Pons (tissue), 1 donor: ENCODE data around the gene PCDHGB3.
"Not testable (repeated sequence)": the region's sequence is repeated elsewhere in the genome, so short reads cannot be mapped to it uniquely, and the experiment has no call there.

ENCODE experiments used
- DNase-seq: peaks from one replicate; pipeline ENCODE4 v3.0.0-alpha.2; 2016; ENCODE audit warnings: low spot score

Gene PCDHGB3

DNA sequence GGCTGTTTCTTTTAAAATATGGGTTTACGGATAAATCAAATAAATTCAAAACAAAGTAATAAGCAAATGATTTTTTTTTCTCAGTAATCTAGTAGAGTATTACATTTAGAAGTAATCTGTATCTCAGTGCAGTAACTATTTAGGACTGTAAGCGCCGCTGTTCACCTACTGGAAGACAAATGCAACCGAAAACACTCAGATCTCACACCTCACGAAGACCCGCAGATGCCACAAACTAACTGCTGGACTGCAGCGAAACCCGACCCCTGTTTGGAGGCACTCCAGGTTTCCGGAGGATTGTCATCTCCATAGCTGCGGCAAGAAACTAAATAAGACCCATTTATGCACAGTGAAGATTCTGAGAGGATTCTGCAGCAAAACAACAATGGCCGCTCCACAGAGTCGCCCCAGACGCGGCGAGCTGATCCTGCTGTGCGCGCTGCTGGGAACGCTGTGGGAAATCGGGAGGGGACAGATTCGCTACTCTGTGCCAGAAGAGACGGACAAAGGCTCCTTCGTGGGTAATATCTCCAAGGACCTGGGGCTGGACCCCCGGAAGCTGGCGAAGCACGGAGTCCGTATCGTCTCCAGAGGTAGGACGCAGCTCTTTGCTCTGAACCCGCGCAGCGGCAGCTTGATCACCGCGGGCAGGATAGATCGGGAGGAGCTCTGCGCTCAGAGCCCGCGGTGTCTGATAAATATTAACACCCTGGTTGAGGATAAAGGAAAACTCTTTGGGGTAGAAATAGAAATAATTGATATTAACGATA is 22.6 kb downstream of the PCDHGB3 start, which contains the start of gene PCDHGA8:
TSS of gene PCDHGA8 (plus strand) at position 205 of the 770 bp plus-strand sequence. CDS start at position 386, 181 bp downstream.
- DNase-seq, result no peak

DNA sequence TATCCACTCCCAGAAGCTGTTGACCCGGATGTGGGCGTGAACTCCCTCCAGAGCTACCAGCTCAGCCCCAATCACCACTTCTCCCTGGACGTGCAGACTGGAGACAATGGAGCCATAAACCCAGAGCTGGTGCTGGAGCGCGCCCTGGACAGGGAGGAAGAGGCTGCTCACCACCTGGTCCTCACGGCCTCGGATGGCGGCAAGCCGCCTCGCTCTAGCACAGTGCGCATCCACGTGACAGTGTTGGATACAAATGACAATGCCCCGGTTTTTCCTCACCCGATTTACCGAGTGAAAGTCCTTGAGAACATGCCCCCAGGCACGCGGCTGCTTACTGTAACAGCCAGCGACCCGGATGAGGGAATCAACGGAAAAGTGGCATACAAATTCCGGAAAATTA is 23.2 kb downstream of the PCDHGB3 start:
- no peak for DNase-seq

DNA sequence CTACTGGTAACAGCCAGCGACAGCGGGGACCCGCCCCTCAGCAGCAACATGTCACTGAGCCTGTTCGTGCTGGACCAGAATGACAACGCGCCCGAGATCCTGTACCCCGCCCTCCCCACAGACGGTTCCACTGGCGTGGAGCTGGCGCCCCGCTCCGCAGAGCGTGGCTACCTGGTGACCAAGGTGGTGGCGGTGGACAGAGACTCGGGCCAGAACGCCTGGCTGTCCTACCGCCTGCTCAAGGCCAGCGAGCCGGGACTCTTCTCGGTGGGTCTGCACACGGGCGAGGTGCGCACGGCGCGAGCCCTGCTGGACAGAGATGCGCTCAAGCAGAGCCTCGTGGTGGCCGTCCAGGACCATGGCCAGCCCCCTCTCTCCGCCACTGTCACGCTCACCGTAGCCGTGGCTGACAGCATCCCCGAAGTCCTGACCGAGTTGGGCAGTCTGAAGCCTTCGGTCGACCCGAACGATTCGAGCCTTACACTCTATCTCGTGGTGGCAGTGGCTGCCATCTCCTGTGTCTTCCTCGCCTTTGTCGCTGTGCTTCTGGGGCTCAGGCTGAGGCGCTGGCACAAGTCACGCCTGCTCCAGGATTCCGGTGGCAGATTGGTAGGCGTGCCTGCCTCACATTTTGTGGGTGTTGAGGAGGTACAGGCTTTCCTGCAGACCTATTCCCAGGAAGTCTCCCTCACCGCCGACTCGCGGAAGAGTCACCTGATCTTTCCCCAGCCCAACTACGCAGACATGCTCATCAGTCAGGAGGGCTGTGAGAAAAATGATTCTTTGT is 24.6 kb downstream of the PCDHGB3 start:
- DNase-seq, result not testable (repeated sequence)

DNA sequence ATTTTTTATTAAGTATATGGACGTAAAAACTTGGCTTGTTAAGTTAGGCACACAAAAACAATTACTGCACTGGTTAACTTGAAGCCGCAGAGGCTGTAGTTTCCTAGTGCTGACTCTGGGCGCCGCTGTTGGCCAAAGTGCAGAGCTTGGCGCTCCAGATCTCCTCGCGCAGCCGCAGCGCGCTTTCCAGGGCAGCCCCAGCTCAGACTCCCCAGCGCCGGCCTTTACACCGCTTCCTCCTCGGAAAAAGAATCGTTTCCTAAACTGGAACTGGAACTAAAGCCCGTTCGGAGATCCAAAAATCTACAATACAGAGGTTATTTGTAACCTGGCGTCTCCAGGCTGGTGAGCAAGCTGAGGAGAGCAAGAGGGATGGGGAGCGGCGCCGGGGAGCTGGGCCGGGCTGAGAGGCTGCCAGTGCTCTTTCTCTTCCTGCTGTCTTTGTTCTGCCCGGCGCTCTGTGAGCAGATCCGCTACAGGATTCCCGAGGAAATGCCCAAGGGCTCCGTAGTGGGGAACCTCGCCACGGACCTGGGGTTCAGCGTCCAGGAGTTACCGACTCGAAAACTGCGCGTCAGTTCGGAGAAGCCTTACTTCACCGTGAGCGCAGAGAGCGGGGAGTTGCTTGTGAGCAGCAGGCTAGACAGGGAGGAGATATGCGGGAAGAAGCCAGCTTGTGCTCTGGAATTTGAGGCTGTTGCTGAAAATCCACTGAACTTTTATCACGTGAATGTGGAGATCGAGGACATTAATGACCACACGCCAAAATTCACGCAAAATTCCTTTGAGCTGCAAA is 27.9 kb downstream of the PCDHGB3 start, which contains the start of gene PCDHGB5:
TSS of gene PCDHGB5 (plus strand) at position 192 of the 796 bp plus-strand sequence. CDS start at position 373, 181 bp downstream.
- DNase-seq, result not testable (repeated sequence)

DNA sequence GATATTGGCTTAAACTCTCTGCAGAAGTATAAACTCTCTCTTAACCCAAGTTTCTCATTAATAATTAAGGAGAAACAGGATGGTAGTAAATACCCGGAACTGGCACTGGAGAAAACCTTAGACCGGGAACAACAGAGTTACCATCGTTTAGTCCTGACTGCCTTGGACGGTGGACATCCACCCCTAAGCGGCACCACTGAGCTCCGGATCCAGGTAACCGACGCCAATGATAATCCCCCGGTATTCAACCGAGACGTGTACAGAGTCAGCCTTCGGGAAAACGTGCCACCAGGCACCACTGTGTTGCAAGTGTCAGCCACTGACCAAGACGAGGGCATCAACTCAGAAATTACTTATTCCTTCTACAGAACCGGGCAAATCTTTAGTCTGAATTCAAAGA is 28.6 kb downstream of the PCDHGB3 start:
- no peak for DNase-seq

DNA sequence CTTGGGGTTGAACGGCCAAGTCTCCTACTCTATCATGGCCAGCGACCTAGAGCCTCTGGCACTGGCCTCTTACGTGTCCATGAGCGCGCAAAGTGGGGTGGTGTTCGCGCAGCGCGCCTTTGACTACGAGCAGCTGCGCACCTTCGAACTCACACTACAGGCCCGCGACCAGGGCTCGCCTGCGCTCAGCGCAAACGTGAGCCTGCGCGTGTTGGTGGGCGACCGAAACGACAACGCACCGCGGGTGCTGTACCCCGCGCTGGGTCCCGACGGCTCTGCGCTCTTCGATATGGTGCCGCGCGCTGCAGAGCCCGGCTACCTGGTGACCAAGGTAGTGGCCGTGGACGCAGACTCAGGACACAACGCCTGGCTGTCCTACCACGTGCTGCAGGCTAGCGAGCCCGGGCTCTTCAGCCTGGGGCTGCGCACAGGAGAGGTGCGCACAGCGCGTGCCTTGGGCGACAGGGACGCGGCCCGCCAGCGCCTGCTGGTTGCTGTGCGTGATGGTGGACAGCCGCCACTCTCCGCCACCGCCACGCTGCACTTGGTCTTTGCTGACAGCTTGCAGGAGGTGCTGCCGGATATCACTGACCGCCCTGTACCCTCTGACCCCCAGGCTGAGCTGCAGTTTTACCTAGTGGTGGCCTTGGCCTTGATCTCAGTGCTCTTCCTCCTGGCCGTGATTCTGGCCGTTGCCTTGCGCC is 29.7 kb downstream of the PCDHGB3 start:
- no peak for DNase-seq

DNA sequence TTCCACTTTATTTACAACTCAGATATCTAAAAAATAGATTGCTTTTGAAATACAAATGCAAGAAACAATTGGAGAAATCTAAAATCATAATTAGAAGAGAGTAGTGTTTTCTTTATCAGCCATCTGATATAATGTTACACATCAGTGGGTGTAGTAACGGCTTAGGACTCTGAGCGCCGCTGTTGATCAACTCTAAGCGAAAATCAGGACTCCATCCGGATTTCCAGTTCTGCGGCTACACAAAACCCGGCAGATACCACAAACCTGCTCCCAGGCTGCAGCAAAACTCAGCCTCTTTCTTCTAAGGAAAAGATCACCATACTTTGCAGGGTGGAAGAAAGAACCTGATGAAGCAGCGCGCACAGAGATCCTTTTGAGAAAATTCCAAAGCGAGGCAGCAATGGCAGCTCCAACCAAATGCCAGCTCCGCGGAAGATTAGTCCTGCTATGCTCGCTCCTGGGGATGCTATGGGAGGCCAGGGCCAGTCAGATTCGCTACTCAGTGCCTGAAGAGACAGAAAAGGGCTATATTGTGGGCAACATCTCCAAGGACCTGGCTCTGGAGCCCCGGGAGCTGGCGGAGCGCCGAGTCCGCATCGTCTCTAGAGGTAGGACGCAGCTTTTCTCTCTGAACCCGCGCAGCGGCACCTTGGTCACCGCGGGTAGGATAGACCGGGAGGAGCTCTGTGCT is 32.7 kb downstream of the PCDHGB3 start, which contains the start of gene PCDHGA9:
TSS of gene PCDHGA9 (plus strand) at position 226 of the 691 bp plus-strand sequence. CDS start at position 401, 175 bp downstream.
- DNase-seq, result peak; percentile 8

DNA sequence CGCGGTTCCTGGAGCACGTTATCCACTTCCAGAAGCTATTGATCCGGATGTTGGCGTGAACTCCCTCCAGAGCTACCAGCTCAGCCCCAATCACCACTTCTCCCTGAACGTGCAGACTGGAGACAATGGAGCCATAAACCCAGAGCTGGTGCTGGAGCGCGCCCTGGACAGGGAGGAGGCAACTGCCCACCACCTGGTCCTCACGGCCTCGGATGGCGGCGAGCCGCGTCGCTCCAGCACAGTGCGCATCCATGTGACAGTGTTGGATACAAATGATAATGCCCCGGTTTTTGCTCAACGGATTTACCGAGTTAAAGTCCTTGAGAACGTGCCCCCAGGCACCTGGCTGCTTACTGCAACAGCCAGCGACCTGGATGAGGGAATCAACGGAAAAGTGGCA is 33.3 kb downstream of the PCDHGB3 start:
- no peak for DNase-seq

DNA sequence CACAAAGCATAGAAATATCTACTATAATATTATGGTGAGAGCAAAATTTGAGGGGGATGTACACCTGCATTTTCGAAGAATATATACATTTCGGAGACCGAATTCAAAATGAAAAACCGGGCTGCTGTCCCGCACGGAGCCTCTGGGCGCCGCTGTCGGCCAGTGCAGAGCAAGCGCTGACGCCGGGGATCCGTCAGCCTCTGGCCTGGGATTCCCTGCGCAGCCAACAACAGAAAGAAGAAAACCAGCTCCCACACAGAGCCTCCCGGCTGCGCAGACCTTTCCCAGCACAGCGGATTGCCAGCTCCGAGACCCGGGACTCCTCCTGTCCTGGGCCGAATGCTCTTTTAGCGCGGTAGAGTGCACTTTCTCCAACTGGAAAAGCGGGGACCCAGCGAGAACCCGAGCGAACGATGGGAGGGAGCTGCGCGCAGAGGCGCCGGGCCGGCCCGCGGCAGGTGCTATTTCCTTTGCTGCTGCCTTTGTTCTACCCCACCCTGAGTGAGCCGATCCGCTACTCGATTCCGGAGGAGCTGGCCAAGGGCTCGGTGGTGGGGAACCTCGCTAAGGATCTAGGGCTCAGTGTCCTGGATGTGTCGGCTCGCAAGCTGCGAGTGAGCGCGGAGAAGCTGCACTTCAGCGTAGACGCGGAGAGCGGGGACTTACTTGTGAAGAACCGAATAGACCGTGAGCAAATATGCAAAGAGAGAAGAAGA is 37.9 kb downstream of the PCDHGB3 start, which contains the start of gene PCDHGB6:
TSS of gene PCDHGB6 (plus strand) at position 232 of the 716 bp plus-strand sequence. CDS start at position 414, 182 bp downstream.
- DNase-seq, result not testable (repeated sequence)

DNA sequence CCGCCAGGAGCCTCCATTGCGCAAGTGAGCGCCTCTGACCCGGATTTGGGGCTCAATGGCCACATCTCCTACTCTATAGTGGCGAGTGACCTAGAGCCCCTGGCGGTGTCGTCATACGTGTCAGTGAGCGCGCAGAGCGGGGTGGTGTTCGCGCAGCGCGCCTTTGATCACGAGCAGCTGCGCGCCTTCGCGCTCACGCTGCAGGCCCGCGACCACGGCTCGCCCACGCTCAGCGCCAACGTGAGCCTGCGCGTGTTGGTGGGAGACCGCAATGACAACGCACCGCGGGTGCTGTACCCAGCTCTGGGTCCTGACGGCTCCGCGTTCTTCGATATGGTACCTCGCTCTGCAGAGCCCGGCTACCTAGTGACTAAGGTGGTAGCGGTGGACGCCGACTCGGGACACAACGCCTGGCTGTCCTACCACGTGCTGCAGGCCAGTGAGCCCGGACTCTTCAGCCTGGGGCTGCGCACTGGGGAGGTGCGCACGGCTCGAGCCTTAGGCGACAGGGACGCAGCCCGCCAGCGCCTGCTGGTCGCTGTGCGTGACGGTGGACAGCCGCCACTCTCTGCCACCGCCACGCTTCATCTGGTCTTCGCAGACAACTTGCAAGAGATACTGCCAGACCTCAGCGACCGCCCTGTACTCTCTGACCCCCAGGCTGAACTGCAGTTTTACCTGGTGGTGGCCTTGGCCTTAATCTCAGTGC is 39.7 kb downstream of the PCDHGB3 start:
- DNase-seq, result no peak

DNA sequence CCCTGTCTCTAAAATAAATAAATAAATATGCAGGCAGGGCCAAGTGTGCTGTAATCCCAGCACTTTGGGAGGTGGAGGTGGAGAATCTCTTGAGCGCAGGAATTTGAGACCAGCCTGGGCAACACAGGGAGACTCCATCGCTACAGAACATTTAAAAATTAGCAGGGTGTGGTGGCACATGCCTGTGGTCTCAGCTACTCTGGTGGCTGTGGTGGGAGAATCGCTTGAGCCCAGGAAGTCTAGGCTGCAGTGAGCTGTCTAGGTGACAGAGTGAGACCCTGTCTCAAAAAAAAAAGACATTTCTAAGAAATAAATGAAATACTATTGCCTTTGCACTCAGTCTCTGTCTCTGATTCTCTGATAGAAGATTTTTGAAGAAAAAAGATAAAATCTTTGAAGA is 41.5 kb downstream of the PCDHGB3 start:
- DNase-seq, result no peak

DNA sequence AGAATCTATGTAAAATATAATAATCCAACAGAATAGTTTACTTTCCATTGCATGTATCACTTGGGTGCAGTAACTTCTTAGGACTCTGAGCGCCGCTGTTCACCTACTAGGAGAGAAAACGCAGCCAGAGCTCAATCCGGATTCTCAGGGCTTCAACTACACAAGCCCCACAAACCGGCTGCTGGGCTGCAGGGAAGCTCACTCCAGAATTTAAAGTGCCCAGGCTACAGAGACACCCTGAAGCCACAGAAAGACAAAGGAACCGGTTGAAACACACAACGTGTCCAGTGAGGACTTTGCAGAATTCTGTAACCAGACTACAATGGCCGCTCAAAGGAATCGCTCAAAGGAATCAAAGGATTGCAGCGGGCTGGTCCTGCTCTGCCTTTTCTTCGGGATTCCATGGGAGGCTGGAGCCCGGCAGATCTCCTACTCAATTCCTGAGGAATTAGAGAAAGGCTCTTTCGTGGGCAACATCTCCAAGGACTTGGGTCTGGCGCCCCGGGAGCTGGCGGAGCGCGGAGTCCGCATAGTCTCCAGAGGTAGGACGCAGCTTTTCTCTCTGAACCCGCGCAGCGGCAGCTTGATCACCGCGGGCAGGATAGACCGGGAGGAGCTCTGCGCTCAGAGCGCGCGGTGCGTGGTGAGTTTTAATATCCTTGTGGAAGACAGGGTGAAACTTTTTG is 43.0 kb downstream of the PCDHGB3 start, which contains the start of gene PCDHGA10:
TSS of gene PCDHGA10 (plus strand) at position 134 of the 686 bp plus-strand sequence. CDS start at position 323, 189 bp downstream.
- DNase-seq, result peak; percentile 12

DNA sequence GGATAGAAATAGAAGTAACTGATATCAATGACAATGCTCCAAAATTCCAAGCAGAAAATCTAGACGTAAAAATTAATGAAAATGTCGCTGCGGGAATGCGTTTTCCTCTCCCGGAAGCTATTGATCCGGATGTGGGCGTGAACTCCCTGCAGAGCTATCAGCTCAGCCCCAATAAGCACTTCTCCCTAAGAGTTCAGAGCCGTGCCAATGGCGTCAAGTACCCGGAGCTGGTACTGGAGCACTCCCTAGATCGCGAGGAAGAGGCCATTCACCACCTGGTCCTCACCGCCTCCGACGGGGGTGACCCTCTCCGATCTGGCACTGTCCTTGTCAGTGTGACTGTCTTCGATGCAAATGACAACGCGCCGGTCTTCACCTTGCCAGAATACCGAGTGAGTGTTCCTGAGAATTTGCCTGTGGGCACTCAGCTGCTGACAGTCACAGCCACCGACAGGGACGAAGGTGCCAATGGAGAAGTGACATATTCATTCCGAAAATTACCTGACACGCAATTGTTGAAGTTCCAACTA is 43.6 kb downstream of the PCDHGB3 start:
- DNase-seq, result no peak

DNA sequence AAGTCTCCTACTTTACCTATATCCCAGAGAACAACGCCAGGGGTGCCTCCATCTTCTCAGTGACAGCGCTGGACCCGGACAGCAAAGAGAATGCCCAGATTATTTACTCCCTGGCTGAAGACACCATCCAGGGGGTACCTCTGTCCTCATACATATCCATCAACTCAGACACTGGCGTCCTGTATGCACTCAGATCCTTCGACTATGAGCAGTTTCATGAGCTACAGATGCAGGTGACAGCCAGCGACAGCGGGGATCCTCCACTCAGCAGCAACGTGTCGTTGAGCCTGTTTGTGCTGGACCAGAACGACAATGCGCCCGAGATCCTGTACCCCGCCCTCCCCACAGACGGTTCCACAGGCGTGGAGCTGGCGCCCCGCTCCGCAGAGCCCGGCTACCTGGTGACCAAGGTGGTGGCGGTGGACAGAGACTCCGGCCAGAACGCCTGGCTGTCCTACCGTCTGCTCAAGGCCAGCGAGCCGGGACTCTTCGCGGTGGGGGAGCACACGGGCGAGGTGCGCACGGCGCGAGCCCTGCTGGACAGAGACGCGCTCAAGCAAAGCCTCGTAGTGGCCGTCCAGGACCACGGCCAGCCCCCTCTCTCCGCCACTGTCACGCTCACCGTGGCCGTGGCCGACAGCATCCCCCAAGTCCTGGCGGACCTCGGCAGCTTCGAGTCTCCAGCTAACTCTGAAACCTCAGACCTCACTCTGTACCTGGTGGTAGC is 44.7 kb downstream of the PCDHGB3 start:
- DNase-seq, result not testable (repeated sequence)

DNA sequence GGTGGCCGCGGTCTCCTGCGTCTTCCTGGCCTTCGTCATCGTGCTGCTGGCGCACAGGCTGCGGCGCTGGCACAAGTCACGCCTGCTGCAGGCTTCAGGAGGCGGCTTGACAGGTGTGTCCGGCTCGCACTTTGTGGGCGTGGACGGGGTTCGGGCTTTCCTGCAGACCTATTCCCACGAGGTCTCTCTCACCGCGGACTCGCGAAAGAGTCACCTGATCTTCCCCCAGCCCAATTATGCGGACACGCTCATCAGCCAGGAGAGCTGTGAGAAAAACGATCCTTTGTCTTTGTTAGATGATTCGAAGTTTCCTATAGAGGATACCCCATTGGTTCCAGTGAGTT is 45.2 kb downstream of the PCDHGB3 start:
- DNase-seq, result not testable (repeated sequence)

DNA sequence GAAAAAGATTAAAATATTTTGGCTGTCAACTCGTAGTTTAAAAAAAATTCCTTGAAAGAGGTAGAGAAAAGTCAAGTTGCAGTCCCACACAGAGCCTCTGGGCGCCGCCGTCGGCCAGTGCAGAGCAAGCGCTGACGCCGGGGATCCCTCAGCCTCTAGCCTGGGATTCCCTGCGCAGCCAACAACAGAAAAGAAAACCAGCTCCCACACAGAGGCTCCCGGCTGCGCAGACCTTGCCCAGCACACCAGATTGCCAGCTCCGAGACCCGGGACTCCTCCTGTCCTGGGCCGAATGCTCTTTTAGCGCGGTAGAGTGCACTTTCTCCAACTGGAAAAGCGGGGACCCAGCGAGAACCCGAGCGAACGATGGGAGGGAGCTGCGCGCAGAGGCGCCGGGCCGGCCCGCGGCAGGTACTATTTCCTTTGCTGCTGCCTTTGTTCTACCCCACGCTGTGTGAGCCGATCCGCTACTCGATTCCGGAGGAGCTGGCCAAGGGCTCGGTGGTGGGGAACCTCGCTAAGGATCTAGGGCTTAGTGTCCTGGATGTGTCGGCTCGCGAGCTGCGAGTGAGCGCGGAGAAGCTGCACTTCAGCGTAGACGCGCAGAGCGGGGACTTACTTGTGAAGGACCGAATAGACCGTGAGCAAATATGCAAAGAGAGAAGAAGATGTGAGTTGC is 47.6 kb downstream of the PCDHGB3 start, which contains the start of gene PCDHGB7:
TSS of gene PCDHGB7 (plus strand) at position 184 of the 679 bp plus-strand sequence. CDS start at position 367, 183 bp downstream.
- peak; percentile 16 for DNase-seq
